Ishikawa (cell line): ENCODE data around the gene ARHGAP19.

ENCODE experiments used
- CEBPB ChIP-seq: IDR thresholded peaks from 2 replicates; pipeline ENCODE4 v1.6.1; 2012
- CREB1 ChIP-seq: IDR thresholded peaks from 2 replicates; pipeline ENCODE4 v1.6.1; 2012; ENCODE audit warnings: low read depth
- EGR1 ChIP-seq: IDR thresholded peaks from 2 replicates; pipeline ENCODE4 v1.6.1; 2012
- EP300 ChIP-seq: IDR thresholded peaks from 2 replicates; pipeline ENCODE4 v1.6.1; 2012; ENCODE audit warnings: borderline replicate concordance
- FOXM1 ChIP-seq: IDR thresholded peaks from 2 replicates; pipeline ENCODE4 v1.6.1; 2012; ENCODE audit warnings: low read depth, borderline replicate concordance
- NFIC ChIP-seq: IDR thresholded peaks from 2 replicates; pipeline ENCODE4 v1.6.1; 2012
- RAD21 ChIP-seq: IDR thresholded peaks from 2 replicates; pipeline ENCODE4 v1.6.1; 2012; ENCODE audit warnings: low read depth
- REST ChIP-seq: IDR thresholded peaks from 2 replicates; pipeline ENCODE4 v1.6.1; 2012; ENCODE audit warnings: low read depth, mild to moderate bottlenecking
- TAF1 ChIP-seq: IDR thresholded peaks from 2 replicates; pipeline ENCODE4 v1.6.1; 2012; ENCODE audit warnings: low read depth, mild to moderate bottlenecking
- TCF12 ChIP-seq: IDR thresholded peaks from 2 replicates; pipeline ENCODE4 v1.6.1; 2012; ENCODE audit warnings: low read depth
- TEAD4 ChIP-seq: IDR thresholded peaks from 2 replicates; pipeline ENCODE4 v1.6.1; 2012
- USF1 ChIP-seq: IDR thresholded peaks from 2 replicates; pipeline ENCODE4 v1.6.1; 2012
- YY1 ChIP-seq: IDR thresholded peaks from 2 replicates; pipeline ENCODE4 v1.6.1; 2012; ENCODE audit warnings: low read depth
- ZBTB7A ChIP-seq: IDR thresholded peaks from 2 replicates; pipeline ENCODE4 v1.6.1; 2012; ENCODE audit warnings: low read depth
- TF ChIP-seq, protein P1 (sequence below): IDR thresholded peaks from 2 replicates; pipeline ENCODE4 v1.6.1; 2012

The ARHGAP19 gene

GRCh38 chr10:97327348-97328294 lies 35.2 kb upstream of the ARHGAP19 start:
- TF ChIP-seq TEAD4 (no peak), TCF12 (no peak), CEBPB (no peak), NFIC (no peak), REST (no peak), TAF1 (no peak), ZBTB7A (no peak), YY1 (no peak), RAD21 (no peak), USF1 (no peak), EGR1 (no peak), CREB1 (no peak), EP300 (no peak), FOXM1 (no peak)
- TF ChIP-seq, protein P1, sequence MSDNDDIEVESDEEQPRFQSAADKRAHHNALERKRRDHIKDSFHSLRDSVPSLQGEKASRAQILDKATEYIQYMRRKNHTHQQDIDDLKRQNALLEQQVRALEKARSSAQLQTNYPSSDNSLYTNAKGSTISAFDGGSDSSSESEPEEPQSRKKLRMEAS, result no peak

GRCh38 chr10:97325754-97326153 lies 33.3 kb upstream of the ARHGAP19 start:
- no peak for TF ChIP-seq CEBPB
- no peak for TF ChIP-seq NFIC
- TF ChIP-seq FOXM1, result no peak
- TF ChIP-seq REST, result no peak
- no peak for TF ChIP-seq CREB1
- TF ChIP-seq TEAD4, result no peak
- no peak for TF ChIP-seq TCF12
- TF ChIP-seq EGR1, result no peak
- TF ChIP-seq TAF1, result no peak
- no peak for TF ChIP-seq YY1

GRCh38 chr10:97323501-97323900 lies 31.1 kb upstream of the ARHGAP19 start:
- TF ChIP-seq TAF1 (no peak), RAD21 (no peak), EGR1 (no peak), FOXM1 (no peak)
- TF ChIP-seq, protein P1, result no peak

GRCh38 chr10:97321804-97322190 lies 29.4 kb upstream of the ARHGAP19 start:
- TF ChIP-seq FOXM1 (no peak), YY1 (no peak)

DNA sequence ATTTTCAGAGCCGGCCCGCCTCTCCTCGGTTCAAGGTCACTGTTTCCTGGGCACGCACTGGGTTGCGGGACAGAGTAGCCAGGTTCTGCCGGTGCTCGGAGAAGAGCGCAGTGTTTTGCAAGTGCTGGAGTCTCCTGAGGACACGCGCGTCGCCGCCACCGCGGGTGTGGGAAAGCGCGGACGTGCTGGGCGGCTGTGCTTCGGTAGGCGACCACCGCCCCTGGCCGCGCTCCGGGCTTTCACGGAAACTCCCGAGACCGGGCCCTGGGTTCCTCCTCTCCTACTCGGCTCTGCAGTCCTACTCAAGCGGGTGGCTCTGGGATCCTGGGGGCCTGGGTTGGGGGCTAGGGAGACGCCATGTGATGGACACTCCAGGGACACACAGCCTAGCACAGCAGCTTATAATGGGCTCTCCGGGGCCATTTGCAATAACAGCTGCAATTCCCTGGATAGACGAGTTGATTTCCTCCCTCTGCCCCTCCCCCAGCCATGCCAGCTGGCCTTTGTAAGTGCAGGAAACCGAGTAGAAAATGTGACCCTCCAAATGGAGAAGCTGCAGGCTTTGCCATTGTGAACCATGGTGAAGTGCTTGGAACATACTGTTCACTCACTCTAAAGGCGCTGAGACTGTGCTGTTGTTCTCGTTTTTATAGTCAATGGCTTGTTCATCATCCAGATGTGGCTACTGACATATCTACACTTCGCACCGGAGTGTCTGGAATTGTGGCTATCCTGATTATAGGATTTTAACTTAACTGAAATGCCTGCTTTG lies 28.8 kb upstream of the ARHGAP19 start:
- TF ChIP-seq REST (no peak), NFIC (no peak), ZBTB7A (no peak), TCF12 (no peak), FOXM1 (no peak)
- TF ChIP-seq, protein P1, result no peak
